HEK293T (cell line): ENCODE data around the gene TMEM38A.

Experiments used
- FOXK2 ChIP-seq: fragments of 450-650 bp; IDR thresholded peaks from 2 replicates; pipeline ENCODE4 v1.6.1; 2016; ENCODE audit warnings: mild to moderate bottlenecking
- HDGF ChIP-seq: fragments of 450-650 bp; IDR thresholded peaks from 2 replicates; pipeline ENCODE4 v1.6.1; 2017; ENCODE audit warnings: antibody characterized with exemption, borderline replicate concordance

GRCh38 chr19:16645140-16645539 is 15.8 kb upstream of the TMEM38A start:
- no peak for TF ChIP-seq HDGF
- TF ChIP-seq FOXK2, result no peak
